Effector memory CD4-positive, alpha-beta T cell (primary cell): ENCODE results near the gene ZNF274.

Source experiments
- DNase-seq, 3 donors: peaks; one replicate each; pipeline ENCODE4 v3.0.0-alpha.2; 2020
- H3K27ac ChIP-seq: 2 replicates; pipeline ENCODE4 v1.7.0; 2013; ENCODE audit warnings: mild to moderate bottlenecking, low read length, moderate library complexity; ENCODE audit not compliant: insufficient read depth, poor library complexity, severe bottlenecking
- H3K27me3 ChIP-seq: replicated peaks from 2 replicates; pipeline ENCODE4 v1.7.0; 2013; ENCODE audit warnings: mild to moderate bottlenecking, low read length; ENCODE audit not compliant: insufficient read depth, control insufficient read depth, poor library complexity, severe bottlenecking
- H3K36me3 ChIP-seq: 2 replicates; pipeline ENCODE4 v1.7.0; 2013; ENCODE audit warnings: mild to moderate bottlenecking, low read length, moderate library complexity; ENCODE audit not compliant: control insufficient read depth, insufficient read depth
- H3K4me1 ChIP-seq: 2 replicates; pipeline ENCODE4 v1.7.0; 2013; ENCODE audit warnings: low read length, mild to moderate bottlenecking; ENCODE audit not compliant: control insufficient read depth, insufficient read depth, poor library complexity, severe bottlenecking
- H3K4me3 ChIP-seq: 2 replicates; pipeline ENCODE4 v1.7.0; 2013; ENCODE audit warnings: low read length, low read depth, mild to moderate bottlenecking; ENCODE audit not compliant: insufficient read depth, poor library complexity, severe bottlenecking
- H3K9me3 ChIP-seq: 2 replicates; pipeline ENCODE4 v1.7.0; 2013; ENCODE audit warnings: mild to moderate bottlenecking, low read length, moderate library complexity; ENCODE audit not compliant: control insufficient read depth

ZNF274 gene

GRCh38 chr19:58166268-58166667 lies 16.6 kb upstream of the ZNF274 start:
- no peak for DNase-seq
- H3K9me3 ChIP-seq = peaks cover 46% of the 10 kb centered on the region
- no peaks in the 10 kb centered on the region for H3K4me1 ChIP-seq

GRCh38 chr19:58166708-58167280 lies 16.1 kb upstream of the ZNF274 start:
- Histone ChIP-seq H3K27me3 (no peaks in the 10 kb centered on the region), H3K4me3 (no peak overlapping the region), H3K36me3 (no peaks in the 10 kb centered on the region), H3K4me1 (no peaks in the 10 kb centered on the region), H3K9me3 (peaks cover 44% of the 10 kb centered on the region), H3K27ac (no peak overlapping the region)
- DNase-seq = no peak

More at GRCh38 chr19:58166268-58166667, 16.6 kb upstream of the ZNF274 start:
- H3K4me3 ChIP-seq = no peak overlapping the region
- no peaks in the 10 kb centered on the region for H3K27me3 ChIP-seq
- H3K36me3 ChIP-seq = no peaks in the 10 kb centered on the region
- no peak overlapping the region for H3K27ac ChIP-seq

GRCh38 chr19:58170860-58171259 lies 12.0 kb upstream of the ZNF274 start:
- Histone ChIP-seq H3K9me3 (peaks cover 39% of the 10 kb centered on the region), H3K27me3 (no peaks in the 10 kb centered on the region), H3K4me3 (no peak overlapping the region), H3K27ac (no peak overlapping the region), H3K4me1 (no peaks in the 10 kb centered on the region), H3K36me3 (no peaks in the 10 kb centered on the region)
- no peak for DNase-seq

GRCh38 chr19:58181902-58182576 lies 822 bp upstream of the ZNF274 start:
- no peaks in the 10 kb centered on the region for H3K4me1 ChIP-seq
- H3K36me3 ChIP-seq = peaks cover 19% of the 10 kb centered on the region
- DNase-seq = peak; percentile 28 to 38 (median 36)
- H3K27ac ChIP-seq = no peak overlapping the region
- no peaks in the 10 kb centered on the region for H3K27me3 ChIP-seq
- H3K4me3 ChIP-seq = peak overlapping the region; percentile 88
- peaks cover 39% of the 10 kb centered on the region for H3K9me3 ChIP-seq

GRCh38 chr19:58182577-58182988 lies 278 bp upstream of the ZNF274 start:
- peak; percentile 70 to 84 (median 81) for DNase-seq
- peaks cover 36% of the 10 kb centered on the region for H3K9me3 ChIP-seq
- H3K4me3 ChIP-seq = peak overlapping the region; percentile 88
- peaks cover 22% of the 10 kb centered on the region for H3K36me3 ChIP-seq
- no peaks in the 10 kb centered on the region for H3K4me1 ChIP-seq
- no peaks in the 10 kb centered on the region for H3K27me3 ChIP-seq
- H3K27ac ChIP-seq = peak overlapping the region; percentile 95

- DNase-seq = no peak
- Histone ChIP-seq H3K27me3 (no peaks in the 10 kb centered on the region), H3K4me3 (peak overlapping the region; percentile 88), H3K36me3 (peaks cover 30% of the 10 kb centered on the region), H3K4me1 (no peaks in the 10 kb centered on the region), H3K27ac (peak overlapping the region; percentile 95), H3K9me3 (peaks cover 40% of the 10 kb centered on the region)
Observed at GRCh38 chr19:58183817-58184215, 955 bp downstream of the ZNF274 start.

GRCh38 chr19:58196901-58197616 lies 14.2 kb downstream of the ZNF274 start:
- DNase-seq = no peak
- peak overlapping the region; percentile 2 for H3K4me3 ChIP-seq
- H3K4me1 ChIP-seq = no peaks in the 10 kb centered on the region
- no peak overlapping the region for H3K27ac ChIP-seq
- no peaks in the 10 kb centered on the region for H3K27me3 ChIP-seq
- peaks cover 91% of the 10 kb centered on the region for H3K36me3 ChIP-seq
- H3K9me3 ChIP-seq = peaks cover 89% of the 10 kb centered on the region

- no peak overlapping the region for H3K4me3 ChIP-seq
- no peaks in the 10 kb centered on the region for H3K4me1 ChIP-seq
- no peak for DNase-seq
- no peaks in the 10 kb centered on the region for H3K27me3 ChIP-seq
- H3K9me3 ChIP-seq = peaks cover 96% of the 10 kb centered on the region
- peaks cover 81% of the 10 kb centered on the region for H3K36me3 ChIP-seq
- H3K27ac ChIP-seq = no peak overlapping the region
Observed at GRCh38 chr19:58203814-58204475, 21.1 kb downstream of the ZNF274 start.

- Histone ChIP-seq H3K4me1 (no peaks in the 10 kb centered on the region), H3K36me3 (peaks cover 81% of the 10 kb centered on the region), H3K9me3 (peaks cover 96% of the 10 kb centered on the region), H3K4me3 (no peak overlapping the region), H3K27ac (no peak overlapping the region), H3K27me3 (no peaks in the 10 kb centered on the region)
- DNase-seq = no peak
Observed at GRCh38 chr19:58204566-58204965, 21.7 kb downstream of the ZNF274 start.
